HuH-7 (cell line): ENCODE results near the gene PHF24.
A peak's percentile ranks its signal among the peaks of the same experiment; 100 is the strongest.

ENCODE experiments used
- DNase-seq: peaks from one replicate; pipeline ENCODE4 v3.0.0; 2011; ENCODE audit warnings: low spot score

Gene PHF24

GRCh38 chr9:34983209-34983608 is 25.1 kb downstream of the PHF24 start:
- DNase-seq = no peak

DNA sequence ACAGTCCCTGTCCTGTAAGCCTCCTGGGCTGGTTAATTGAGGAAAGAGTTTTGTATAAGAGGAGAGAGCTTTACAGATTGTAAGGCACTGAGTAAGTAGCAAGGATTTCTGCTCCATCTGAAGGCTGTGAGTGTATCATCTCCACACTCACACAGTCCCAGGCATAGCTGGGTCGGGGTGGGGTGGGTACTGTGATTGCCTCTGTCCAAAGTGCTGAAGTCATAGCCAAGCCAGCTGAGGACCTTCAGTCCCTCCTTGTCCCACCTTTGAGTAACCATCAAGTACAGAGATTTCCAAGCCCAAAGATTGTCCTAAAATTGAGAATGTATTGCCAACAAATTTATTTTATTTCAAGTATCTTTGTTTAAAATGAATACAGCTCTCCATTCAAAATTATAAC is 26.0 kb downstream of the PHF24 start:
- peak; percentile 64 for DNase-seq

DNA sequence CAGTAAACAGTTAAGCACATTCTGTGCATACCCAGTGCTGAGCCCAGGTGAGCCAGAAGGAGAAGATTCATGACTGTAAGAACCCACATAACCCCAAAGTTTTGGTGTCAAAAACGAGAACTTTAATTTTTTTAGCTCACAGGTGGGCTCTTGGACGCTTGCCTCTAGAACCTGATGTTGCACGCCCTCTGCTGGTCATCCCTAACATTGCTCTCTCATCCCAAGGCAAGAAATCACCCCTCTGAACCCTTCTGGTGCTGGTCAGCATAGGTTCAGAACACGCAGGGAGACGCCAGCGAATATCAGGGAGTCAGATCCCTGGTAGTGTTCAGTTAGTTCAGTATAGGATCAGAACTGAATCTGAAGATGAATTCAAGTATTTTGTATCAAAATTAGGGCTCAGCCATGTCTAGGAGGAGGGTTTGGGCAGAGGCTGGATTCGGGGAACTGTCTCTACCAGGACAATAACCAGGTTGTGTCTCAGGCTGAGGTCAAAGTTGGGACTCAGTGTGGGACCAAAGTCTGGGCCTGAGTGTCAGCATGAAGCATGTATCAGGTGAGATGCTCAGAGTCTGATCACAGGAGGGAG is 27.3 kb downstream of the PHF24 start:
- peak; percentile 63 for DNase-seq

- DNase-seq = no peak
Observed at GRCh38 chr9:34986540-34987047, 28.5 kb downstream of the PHF24 start.

DNA sequence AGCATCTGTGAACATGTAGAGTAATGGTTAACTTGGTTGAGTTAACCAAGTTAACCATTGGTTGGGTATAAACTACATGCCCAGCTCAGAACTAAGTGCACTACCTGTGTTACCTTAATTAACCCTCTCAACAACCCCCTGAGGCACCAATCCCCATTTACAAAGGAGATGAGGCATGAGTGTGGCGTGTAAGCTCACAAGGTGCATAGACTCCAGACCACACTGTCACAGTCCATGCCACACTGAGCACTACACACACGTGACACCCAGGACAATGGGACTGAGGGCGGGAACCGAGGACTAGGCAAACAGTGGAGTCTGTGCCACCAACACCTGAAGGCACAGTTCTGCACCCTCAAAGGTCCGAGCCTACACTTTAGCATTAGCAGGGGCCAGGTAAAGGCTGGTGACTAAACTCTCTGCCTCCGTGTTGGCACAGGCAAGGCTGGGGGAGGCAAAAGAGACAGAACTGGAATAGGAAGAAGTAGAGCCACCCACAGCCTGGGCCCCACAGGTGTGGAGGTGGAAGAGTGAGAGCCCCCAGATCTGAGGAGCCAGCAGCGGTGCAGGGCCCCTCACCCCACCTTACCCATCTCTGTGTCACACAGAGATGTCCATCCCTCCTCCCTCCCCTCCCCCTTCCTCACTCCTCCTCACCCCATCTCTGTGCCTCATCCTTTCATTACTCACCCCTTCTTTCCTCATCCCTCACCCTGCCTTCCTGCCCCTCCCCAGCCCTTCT is 29.2 kb downstream of the PHF24 start:
- no peak for DNase-seq

DNA sequence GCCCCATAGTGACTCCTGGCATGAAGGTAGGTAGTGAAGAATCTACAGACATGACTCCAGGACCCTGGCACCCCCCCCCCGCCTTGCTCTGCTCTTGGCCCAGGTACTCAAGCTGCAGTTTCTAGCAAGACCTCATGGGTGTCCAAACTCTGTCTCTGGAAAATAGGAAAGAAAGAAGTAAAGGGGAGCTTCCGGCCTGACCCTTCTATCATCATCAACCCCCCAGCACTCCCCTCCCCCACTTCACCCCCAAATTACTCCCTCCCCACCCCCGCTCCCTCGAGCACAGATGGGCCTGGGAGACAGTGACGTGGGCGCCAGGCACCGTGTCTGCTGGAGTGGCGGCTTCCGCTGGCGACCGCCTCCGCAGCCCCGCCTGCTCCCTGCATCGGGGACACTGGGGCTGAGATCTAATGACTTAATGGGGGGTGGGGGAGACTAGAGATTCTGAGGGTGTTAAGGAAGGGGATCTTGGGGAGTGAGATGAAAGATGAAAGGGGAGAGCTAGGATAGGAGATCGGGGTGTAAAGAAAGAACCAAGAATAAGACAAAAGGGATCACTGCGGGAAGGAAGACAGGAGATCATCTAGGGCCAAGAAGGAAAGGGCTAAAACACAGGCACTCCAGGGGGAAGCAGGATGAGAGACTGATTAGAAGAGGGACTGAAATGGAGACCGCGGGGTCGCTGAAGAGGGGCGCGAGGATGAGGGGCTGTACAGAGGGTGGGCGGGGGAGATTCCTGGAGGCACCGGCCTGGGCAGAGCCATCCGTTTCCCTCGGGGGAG is 30.3 kb downstream of the PHF24 start:
- DNase-seq = no peak

DNA sequence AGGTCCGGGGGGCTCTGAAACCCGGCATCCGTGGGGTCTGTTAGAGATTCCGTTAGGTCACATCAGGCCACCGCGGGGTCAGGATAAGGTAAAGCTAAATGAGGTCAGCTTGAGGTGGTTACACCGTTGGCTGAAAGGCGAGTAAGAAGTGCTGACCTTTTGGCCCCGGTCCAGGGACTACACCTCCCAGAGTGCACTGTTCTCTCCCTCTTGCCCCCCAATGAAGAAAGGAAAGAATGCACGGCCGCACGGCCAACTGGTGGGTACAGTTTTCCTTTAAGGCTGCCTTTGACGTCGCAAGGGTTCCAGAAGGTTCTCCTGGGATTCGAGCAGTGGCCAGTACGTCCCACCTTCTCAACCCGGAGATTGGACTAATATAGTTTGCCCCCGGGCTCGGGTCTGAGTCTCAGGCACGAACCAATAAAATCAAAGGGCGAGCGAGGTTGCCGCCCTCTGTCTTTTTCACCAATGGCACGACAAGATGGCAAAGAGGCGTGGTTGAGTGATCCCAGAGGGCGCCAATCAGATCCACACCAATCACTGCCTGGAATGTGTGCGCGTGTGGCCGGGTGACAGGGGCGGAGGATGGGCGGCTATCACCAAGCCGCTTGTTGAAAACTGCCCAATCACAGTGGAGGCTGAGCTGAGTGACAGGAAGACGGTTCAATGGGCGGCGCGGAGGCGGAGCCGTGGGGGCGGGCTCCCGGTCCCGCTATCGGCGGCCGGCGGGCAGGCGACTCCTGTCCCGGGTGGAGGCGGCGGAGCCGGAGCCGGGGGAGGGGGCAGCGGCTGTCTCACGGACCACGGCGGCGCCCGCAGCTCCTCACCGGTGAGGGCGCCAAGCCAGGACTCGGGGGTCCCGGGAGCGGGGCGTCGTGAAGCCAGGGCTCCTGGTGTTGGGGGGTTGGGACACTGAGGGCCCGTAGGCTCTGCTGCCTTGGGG is 31.2 kb downstream of the PHF24 start, which contains the start of gene DNAJB5:
Gene DNAJB5, plus strand, starts transcription at position 743 of the 943 bp plus-strand sequence. CDS start 886 bp downstream, outside the sequence.
- DNase-seq = peak; percentile 99

DNA sequence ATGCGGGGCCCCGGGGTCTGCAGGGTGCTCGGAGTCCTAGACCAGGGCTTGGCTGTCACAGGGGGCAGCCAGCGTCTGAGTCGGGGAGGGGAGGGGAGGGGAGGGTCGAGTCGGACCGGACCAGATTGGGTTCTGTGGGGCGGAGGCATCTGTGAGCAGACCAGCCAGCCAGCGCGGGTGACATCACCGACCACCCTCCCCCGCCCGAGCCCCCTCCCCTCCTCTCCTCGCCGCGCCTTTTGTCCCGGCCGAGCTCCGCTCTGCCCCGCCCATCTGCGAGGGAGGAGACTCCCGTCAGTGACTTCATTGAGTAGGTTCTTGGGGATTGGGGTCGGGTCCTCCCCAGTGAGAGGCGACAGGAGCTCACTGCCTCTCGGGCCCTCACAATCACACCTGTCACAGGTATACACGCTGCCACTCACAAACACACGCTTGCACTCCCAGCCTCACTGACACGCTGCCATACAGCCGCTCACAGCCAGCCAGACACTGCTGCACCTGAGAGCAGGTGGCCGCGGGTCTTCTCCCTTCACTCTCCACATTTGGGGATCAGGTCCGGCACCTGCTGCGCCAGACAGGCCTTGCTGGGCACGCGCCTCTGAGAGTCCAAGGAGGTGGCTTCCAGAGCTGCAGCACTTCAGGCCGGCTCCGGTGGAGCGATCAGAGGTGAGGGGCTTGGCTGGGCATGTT is 32.0 kb downstream of the PHF24 start:
- peak; percentile 42 for DNase-seq

DNA sequence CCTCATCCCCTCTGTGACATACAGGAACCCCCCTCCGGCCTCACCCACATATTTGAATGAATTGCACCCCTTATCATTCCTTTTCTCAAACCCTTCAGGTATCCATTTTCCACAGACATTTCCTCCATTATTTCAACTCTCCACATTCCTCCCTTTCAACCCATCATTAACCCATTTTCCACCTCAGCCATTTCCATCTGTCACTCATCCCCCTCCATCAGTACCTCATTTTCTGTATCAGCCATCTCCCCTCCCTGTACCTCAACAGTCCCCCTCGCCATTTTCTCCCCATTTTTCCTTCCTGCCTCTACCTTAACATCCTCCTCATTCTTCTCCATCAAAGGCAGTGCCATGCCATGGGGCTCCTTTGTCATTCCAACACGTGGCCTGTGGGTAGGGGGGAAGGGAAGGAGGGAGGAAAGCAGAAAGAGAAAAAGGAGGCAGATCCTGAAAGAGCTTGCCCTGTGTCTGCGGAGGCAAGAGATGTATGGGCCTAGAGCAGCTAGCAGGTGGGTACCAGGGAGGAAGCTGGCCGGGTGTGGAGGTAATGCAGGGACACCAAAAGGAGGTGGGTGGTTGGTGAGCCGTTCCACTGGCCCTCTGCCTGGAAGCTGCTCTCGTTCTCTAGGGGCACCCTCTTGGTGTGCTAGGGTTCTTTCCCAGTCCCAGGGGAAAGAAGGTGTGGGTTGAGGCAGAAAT is 33.0 kb downstream of the PHF24 start:
- DNase-seq = no peak

DNA sequence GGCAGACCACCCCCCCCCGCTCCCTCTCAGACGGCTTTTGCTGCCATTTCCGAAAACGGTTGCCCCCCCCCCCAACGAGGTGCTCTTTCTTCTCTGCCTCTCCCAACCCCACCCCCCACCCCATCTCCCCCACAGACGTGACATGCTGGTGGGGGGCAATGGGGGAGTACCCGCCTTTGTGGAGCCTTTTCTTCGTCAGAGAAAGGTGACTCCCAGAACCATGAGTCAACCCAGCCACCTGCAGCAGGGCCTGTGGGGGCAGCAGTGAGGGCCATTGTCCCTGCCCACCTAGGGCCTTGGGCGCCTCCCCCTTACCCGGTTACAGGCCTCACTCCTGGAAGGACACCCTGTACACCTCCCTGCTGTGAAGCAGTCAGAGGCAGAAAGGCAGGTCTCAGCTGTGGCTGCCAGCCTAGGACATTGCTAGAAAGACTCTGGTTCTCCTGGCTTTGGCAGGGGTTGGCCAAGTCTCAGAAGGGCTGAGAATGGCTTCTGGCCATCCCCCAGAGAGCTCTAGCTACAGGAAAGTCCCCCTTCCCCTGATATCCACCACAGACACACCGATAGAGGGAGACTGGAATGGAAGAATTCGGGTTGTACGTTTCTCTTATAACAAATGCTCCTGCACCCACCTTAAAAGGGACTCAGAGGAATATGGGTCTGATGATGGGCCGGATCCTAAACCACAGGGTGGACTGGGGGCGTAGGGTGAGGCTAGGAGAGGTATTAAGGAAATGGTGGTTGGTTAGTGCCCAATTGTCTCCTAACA is 33.7 kb downstream of the PHF24 start:
- DNase-seq = no peak

DNA sequence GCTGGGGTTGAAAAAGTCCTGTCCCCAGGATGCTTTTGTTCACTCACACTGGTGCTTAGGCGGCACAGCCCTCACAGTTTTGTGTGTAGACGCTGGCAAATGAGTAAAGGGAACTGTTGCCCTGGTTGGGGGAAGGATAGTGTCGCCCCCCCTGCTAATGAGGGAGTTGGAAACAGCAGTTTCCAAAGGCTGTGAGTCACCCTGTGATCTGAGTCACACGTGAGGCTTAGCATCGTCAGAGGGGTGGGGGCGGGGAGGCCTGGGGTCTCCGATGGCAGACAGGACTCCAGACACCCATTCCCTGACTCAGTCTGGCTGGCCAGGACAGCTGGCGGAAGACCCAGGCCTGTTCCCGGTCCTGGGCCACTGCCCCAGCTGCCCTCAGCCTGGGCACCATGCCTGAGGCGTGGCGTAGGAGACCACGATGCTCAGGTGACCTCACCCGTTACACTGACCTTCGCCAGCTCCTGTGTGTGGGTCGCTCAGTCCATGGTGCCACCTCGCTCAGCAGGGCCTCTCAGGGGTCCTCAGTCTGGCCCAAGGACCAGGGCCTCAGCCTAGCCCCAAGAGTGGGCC is 34.4 kb downstream of the PHF24 start:
- no peak for DNase-seq

- DNase-seq = no peak
Observed at GRCh38 chr9:34993502-34994259, 35.6 kb downstream of the PHF24 start.

- peak; percentile 73 for DNase-seq
Observed at GRCh38 chr9:34994260-34994899, 36.3 kb downstream of the PHF24 start.

GRCh38 chr9:34994900-34995669 is 37.0 kb downstream of the PHF24 start:
- peak; percentile 40 for DNase-seq

DNA sequence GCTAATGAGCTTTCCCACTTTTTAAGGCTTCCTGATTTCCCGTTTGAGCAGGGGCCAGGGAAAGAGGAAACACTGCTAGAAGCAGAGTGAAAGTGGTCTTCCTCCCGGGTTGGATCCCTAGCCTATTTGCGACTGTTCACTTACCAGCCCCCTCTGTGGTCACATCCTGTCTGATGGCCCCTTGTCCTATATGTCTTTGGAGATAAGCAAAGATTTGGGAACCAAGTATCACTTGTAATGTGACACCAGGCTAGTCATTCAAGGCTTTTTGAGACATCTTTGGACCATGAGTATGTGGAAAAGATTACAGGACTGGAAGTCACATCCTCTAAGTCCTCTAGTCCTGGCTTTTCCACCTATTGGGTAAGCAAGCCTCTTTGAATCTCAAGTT is 37.6 kb downstream of the PHF24 start:
- DNase-seq = no peak

- DNase-seq = no peak
Observed at GRCh38 chr9:34996181-34996904, 38.3 kb downstream of the PHF24 start.

DNA sequence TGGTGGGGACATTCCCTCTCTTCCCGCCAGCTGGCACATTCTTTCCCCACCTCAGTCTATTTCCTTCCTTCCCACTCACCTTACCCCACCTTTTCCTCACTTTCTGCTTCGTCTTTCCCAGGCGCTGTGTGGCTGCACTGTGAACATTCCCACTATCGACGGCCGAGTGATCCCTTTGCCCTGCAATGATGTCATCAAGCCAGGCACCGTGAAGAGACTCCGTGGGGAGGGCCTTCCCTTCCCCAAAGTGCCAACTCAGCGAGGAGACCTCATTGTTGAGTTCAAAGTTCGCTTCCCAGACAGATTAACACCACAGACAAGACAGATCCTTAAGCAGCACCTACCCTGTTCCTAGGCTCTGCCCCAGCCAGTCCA is 38.8 kb downstream of the PHF24 start:
- DNase-seq = peak; percentile 3
